ENCODE results near the gene PRL.

The PRL gene

GRCh38 chr6:22294301-22294700 lies 2.5 kb downstream of the PRL start:
- DNase-seq = no peak

DNA sequence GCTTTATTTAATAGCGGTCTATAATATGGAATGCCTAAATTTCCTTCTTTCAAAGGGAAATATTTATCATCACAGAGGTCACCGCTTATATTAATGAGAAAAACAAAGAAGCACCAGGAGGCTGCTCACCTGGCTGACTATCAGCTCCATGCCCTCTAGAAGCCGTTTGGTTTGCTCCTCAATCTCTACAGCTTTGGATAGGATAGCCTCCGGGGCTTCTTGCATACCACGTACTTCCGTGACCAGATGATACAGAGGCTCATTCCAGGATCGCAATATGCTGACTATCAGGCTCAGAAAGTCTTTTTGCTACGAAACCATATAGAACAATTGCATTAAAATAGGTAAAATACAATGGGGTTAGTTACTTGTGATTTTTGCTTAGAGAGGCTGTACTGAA lies 6.8 kb downstream of the PRL start:
- DNase-seq = no peak

GRCh38 chr6:22288721-22289120 lies 8.1 kb downstream of the PRL start:
- DNase-seq = no peak

- no peak for DNase-seq
These were observed 12.2 kb downstream of the PRL start for GRCh38 chr6:22284666-22285065.

DNA sequence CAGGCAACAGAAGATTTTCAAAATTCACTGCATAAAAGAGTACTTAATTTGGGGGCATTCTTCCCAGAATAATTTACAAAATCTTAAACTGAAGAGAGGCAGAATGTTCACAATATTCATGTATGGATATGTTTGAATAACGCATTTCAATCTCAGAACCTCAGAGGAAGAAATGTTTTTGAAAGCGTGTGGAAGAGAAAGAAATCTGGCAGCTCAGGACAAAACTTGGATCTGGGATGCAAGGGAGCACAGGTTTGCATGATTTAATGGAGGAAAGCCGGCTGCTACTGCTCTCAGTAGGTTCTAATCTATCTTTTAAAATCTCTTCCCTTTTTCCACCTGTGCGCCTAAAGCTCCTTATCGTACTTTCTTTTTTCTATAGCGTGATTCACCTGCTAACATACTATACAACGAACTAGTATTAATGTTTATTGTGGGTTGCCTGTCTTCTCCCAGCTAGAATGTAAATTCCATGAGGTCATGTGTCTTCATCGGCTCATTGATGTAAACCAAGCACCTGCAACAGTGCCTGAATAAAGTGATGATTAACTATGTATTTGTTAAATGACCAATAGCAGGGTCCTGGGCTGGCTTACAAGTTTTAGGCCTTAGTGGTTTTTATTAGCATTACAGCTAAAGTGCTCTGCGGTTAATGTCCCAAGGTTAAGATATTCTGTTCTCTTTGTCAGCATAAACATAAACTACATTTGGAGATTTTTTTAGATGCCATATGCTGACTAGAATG lies 15.3 kb downstream of the PRL start:
- DNase-seq = no peak

DNA sequence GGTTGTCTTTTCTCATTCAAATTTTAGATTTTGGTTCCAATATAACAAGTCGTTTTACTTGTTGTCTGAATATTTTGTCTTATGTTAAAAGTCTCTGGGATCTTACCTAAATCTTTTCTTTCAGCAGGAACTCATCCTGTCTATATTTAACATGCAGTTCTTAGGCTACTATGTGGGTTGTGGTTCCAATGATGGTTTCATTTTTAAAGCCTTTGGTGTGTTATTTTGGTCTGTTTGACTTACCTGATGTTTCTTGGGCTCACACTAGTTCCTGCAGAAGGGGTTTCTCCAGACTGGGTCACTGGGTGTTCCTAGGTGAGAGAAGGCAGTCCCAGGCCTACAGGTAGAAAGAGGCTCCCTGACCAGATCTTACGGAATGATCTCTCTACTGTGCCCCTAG lies 17.4 kb downstream of the PRL start:
- no peak for DNase-seq

GRCh38 chr6:22271081-22271480 lies 25.8 kb downstream of the PRL start:
- DNase-seq = peak; percentile 44

- no peak for DNase-seq
These were observed 33.1 kb downstream of the PRL start for GRCh38 chr6:22263748-22264147.

- DNase-seq = no peak
These were observed 42.0 kb downstream of the PRL start for GRCh38 chr6:22254886-22255285.

- DNase-seq = no peak
These were observed 42.7 kb downstream of the PRL start for GRCh38 chr6:22253955-22254655.

DNA sequence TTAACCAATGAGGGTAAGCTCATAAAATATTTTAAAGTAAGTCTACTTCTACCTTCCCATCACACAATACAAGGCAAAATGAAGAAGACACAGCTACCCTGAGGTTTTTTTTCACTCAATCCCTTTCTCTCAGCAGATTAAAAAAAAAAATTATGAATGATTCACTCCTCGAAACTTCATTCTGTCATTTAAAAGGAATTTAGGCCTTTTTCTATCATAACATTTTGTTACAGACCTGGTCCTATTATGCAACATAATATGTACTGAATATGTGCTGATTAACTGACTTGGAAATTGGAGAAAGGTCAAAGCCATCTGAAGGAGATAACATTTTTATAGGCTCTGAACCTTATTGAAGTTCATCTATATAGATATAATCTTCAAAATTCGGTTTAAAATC lies 45.5 kb downstream of the PRL start:
- peak; percentile 77 for DNase-seq

GRCh38 chr6:22250486-22250885 lies 46.4 kb downstream of the PRL start:
- no peak for DNase-seq

DNA sequence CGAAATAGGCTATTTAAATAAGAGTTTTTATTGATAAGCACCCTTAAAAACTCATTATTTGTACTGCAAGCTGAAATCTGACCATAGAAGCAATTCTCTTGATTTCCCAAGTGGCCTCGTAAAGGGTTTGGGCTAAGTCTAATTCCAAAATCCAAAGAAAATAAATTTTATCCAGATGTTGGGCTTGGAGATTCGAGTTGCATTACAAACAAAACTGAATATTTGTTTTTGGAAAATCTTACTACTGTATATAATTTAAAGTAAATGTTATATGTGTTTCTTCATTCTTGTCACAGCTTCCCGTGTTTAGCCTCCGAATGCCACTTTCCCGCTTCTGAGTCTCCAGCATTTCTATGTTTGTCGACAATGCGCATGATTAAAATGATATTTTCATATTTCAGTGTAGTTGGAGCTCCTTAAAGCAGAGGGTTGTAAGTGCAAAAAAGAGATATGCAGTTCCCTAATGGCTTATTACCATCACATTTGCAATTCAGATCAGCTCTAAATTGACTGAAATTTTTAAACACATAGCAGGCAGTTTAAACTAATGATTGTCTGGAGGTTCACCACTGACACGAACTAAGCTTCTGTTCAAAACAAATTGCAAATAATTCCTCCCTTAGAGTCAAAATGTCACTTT lies 47.0 kb downstream of the PRL start:
- DNase-seq = peak; percentile 32

DNA sequence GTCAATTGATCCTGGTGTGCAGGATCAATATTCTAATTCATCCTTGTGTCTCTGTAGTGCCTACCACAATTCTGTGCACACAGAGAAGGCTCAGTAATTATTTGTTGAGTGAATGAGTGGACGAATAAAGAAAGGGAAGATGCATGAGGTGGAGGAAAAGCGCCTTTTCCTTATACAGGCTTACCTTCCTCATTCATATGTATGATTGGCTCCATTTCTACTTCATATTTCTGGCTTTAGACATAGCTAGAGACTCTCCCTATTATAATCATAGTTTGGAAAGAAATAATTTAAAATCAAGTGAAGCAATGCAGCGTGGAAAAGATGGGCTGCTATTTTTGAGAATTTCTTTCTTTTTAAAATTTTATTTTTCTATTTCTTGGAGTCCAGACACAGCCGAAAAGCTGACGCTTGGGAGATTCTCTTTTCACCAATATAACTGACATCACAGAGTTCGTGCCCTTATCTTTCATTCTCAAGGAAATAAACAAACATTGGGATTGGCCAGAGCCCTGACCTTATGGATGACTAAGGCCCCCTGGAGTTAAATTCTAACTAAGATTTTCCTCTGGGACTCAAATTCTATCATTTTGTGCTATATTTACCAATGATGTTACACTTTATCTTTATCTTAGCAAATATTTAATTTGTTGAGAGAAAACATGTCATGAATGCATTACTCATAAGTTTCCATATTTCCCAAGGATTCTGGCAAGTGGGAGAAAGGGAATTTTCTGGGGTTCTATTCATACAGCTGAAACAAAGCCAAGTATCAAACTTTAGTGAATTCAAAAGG lies 48.1 kb downstream of the PRL start:
- peak; percentile 88 for DNase-seq

DNA sequence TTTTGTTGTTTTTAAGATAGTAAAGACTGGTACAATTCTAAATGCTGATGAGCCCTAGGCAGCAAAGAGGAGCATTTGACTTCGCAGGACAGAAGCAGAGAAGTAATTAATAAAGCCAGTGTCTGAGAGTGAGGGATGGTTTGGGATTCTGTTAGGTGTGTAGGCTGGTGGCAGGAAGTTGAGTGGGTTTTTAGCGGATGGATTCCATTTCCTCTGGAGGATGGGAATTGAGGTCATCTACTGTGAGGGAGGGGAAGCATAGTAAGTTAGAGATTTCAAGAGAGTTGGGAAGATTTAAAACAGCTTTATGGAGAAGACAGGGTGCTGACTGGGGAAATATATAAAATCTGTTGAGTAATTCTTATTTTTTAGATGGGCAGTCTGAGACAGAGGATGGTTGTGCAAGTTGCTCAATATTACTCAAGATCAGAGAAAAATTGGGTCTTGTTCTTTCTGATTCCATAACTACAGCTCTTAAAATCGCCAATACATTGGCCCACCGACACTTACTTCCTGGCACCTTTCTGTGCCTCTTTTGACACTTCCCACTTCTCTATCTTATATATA lies 48.8 kb downstream of the PRL start:
- DNase-seq = no peak

DNA sequence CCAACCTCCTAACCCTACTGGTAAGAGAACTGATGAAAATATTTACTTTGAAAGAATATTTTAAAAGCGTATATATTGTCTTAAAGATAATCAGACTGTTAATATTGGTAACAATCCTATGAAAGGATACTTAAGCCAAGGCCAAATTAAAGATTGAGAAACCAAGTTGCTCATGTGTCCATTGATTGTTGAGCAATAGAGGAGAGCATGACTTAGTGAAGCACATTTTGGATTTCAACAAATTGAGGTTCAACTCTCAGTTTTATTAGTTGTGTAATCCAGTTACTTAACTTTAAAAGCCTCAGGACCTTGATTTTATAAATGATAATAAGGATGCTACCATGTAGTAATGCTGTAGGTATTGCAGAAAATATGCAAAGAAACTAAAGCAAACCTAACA lies 56.8 kb downstream of the PRL start:
- DNase-seq = no peak

DNA sequence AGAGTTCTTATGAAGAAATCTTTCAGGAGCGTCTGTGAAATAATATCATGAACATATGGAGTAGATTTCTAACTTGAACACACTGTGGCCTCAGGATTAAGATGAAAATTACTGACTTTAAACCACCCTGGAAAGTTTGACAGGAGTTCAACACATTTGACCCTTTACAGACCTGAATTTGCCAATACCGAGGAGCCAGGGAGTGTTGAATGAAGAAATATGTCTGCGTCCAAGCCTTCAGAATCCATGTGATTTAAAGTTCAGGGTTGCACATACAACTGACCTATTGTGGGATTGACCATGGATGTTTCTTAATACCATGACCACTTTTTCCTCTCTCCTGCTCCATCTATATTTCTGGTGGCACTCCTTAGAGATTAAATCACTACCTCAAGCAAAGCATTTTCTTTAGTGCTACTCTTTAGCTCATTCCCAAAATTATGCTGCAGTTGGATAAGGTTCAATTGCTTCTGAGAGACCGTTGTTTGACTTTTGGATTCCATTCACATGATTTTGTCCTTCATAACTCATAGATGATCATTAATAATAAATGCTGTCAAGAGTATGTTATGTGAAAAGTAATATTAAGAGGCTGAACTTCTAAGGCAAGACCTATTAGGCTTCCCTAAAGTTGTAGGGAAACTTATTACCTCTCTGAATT lies 57.4 kb downstream of the PRL start:
- DNase-seq = peak; percentile 86

DNA sequence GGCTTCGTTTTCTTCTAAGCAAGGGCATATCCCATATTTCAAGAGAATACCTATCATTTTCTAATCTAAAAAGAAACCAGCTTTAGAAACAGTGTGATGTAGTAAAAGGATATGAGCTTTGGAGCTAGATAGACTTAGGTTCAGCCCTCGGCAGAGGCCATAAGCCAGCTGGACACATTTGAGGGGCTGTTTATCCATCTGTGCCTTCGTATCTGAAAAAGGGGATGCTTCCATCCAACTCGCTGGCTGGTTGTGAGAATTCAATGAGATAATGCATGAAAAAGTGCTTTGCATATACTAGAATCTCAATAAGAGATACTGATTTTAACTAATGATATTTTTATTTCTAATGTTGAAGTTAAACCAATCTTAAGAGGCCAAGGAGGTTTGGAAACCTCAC lies 58.0 kb downstream of the PRL start:
- no peak for DNase-seq

DNA sequence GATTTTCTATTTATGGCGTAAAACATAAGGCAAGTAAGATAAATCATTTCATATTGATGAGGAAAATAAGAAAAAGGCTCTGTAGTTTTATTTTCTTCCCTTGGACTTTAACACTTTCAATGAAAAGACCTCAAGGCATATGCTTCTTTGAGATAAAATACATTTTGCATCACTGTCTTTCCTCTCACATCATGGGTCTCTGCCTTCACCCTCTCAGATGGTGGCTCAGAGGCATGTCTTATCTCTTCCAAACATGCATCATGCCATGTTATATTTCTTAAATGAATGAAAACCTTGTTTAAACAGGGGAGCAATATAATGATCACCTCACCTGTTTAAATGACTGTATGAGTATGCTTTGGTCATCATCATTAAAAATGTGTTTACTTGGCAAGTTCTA lies 59.3 kb downstream of the PRL start:
- DNase-seq = no peak

Measured in fibroblast of skin of scalp (primary cell).